ENCODE results near the gene EEA1. TPM values are rescaled to one million over a fixed set of nuclear protein-coding genes. Genes with fewer than 3 reads are reported as not detected.
"Not testable (repeated sequence)": the region's sequence is repeated elsewhere in the genome, so short reads cannot be mapped to it uniquely, and the experiment has no call there.

The EEA1 gene
- total RNA-seq, 2 donors from 2014 or later = 12.1 to 23.8 TPM

- H3K9me3 Mint-ChIP-seq = no peaks in the 10 kb centered on the region
- no peaks in the 10 kb centered on the region for H3K36me3 Mint-ChIP-seq
- no peak overlapping the region for H3K4me3 Mint-ChIP-seq
- no peak overlapping the region for H3K27ac Mint-ChIP-seq
- H3K27me3 Mint-ChIP-seq = peaks cover 2 to 6% of the 10 kb centered on the region in 2 donors
- H3K4me1 Mint-ChIP-seq (ENCODE audit: low read depth in 2 of 2) = peaks cover 10 to 12% of the 10 kb centered on the region in 2 donors
- DNase-seq (ENCODE audit: low spot score) = no peak
- no peak for ATAC-seq
Measured at GRCh38 chr12:92762773-92763172, 166.3 kb downstream of the EEA1 start.

- no peak for ATAC-seq
- DNase-seq (ENCODE audit: low spot score) = no peak
- Mint-ChIP-seq H3K27ac (no peak overlapping the region), H3K9me3 (no peaks in the 10 kb centered on the region), H3K4me3 (no peak overlapping the region), H3K36me3 (no peaks in the 10 kb centered on the region), H3K4me1 (ENCODE audit: low read depth in 2 of 2) (peaks cover 25 to 27% of the 10 kb centered on the region in 2 donors), H3K27me3 (peaks cover 2 to 6% of the 10 kb centered on the region in 2 donors)
Measured at GRCh38 chr12:92759634-92760268, 169.3 kb downstream of the EEA1 start.

- DNase-seq (ENCODE audit: low spot score) (no peak), ATAC-seq (peak; percentile 77 to 80)
- H3K27me3 Mint-ChIP-seq = peaks cover 2 to 6% of the 10 kb centered on the region in 2 donors
- peaks cover 25 to 26% of the 10 kb centered on the region in 2 donors for H3K4me1 Mint-ChIP-seq (ENCODE audit: low read depth in 2 of 2)
- H3K9me3 Mint-ChIP-seq = no peaks in the 10 kb centered on the region
- peak overlapping the region; percentile 23 to 35 for H3K27ac Mint-ChIP-seq
- no peaks in the 10 kb centered on the region for H3K36me3 Mint-ChIP-seq
- H3K4me3 Mint-ChIP-seq = peak overlapping the region; percentile 36
Measured at GRCh38 chr12:92757597-92758121, 171.4 kb downstream of the EEA1 start.

- H3K4me1 Mint-ChIP-seq (ENCODE audit: low read depth in 2 of 2) = peaks cover 25 to 26% of the 10 kb centered on the region in 2 donors
- DNase-seq (ENCODE audit: low spot score) (no peak), ATAC-seq (peak in 1 of 2 donors; percentile 32)
- H3K27ac Mint-ChIP-seq = peak overlapping the region; percentile 23 to 35
- H3K36me3 Mint-ChIP-seq = no peaks in the 10 kb centered on the region
- no peaks in the 10 kb centered on the region for H3K9me3 Mint-ChIP-seq
- peak overlapping the region; percentile 36 for H3K4me3 Mint-ChIP-seq
- peaks cover 2 to 6% of the 10 kb centered on the region in 2 donors for H3K27me3 Mint-ChIP-seq
Measured at GRCh38 chr12:92756898-92757596, 172.0 kb downstream of the EEA1 start.

GRCh38 chr12:92753976-92754885 lies 174.9 kb downstream of the EEA1 start:
- Mint-ChIP-seq H3K27ac (no peak overlapping the region), H3K9me3 (no peaks in the 10 kb centered on the region), H3K4me3 (no peak overlapping the region), H3K4me1 (ENCODE audit: low read depth in 2 of 2) (peaks cover 25 to 26% of the 10 kb centered on the region in 2 donors), H3K36me3 (no peaks in the 10 kb centered on the region), H3K27me3 (no peaks in the 10 kb centered on the region)
- DNase-seq (ENCODE audit: low spot score) = no peak
- no peak for ATAC-seq

GRCh38 chr12:92749691-92750090 lies 179.4 kb downstream of the EEA1 start:
- not testable (repeated sequence) for ATAC-seq; DNase-seq (ENCODE audit: low spot score); H3K4me1 Mint-ChIP-seq (ENCODE audit: low read depth in 2 of 2); H3K4me3 Mint-ChIP-seq; H3K27me3 Mint-ChIP-seq; H3K27ac Mint-ChIP-seq; H3K36me3 Mint-ChIP-seq; H3K9me3 Mint-ChIP-seq

GRCh38 chr12:92747151-92747550 lies 181.9 kb downstream of the EEA1 start:
- no peak for ATAC-seq
- H3K27me3 Mint-ChIP-seq = peaks cover 5 to 7% of the 10 kb centered on the region in 2 donors
- H3K9me3 Mint-ChIP-seq = no peaks in the 10 kb centered on the region
- no peak overlapping the region for H3K4me3 Mint-ChIP-seq
- H3K27ac Mint-ChIP-seq = no peak overlapping the region
- no peaks in the 10 kb centered on the region for H3K4me1 Mint-ChIP-seq (ENCODE audit: low read depth in 2 of 2)
- H3K36me3 Mint-ChIP-seq = no peaks in the 10 kb centered on the region
- DNase-seq (ENCODE audit: low spot score) = no peak

- Mint-ChIP-seq H3K27ac (no peak overlapping the region), H3K4me3 (no peak overlapping the region), H3K4me1 (ENCODE audit: low read depth in 2 of 2) (no peaks in the 10 kb centered on the region), H3K36me3 (no peaks in the 10 kb centered on the region), H3K9me3 (no peaks in the 10 kb centered on the region), H3K27me3 (peaks cover 5 to 8% of the 10 kb centered on the region in 2 donors)
- DNase-seq (ENCODE audit: low spot score) (no peak), ATAC-seq (no peak)
Measured at GRCh38 chr12:92745856-92746550, 183.1 kb downstream of the EEA1 start.

- H3K4me1 Mint-ChIP-seq (ENCODE audit: low read depth in 2 of 2) = no peaks in the 10 kb centered on the region
- H3K27ac Mint-ChIP-seq = no peak overlapping the region
- DNase-seq (ENCODE audit: low spot score) = no peak
- no peaks in the 10 kb centered on the region for H3K36me3 Mint-ChIP-seq
- ATAC-seq = no peak
- H3K4me3 Mint-ChIP-seq = no peak overlapping the region
- peaks cover 5 to 8% of the 10 kb centered on the region in 2 donors for H3K27me3 Mint-ChIP-seq
- H3K9me3 Mint-ChIP-seq = no peaks in the 10 kb centered on the region
Measured at GRCh38 chr12:92743026-92743425, 186.1 kb downstream of the EEA1 start.

- no peak overlapping the region for H3K27ac Mint-ChIP-seq
- no peak for DNase-seq (ENCODE audit: low spot score)
- H3K9me3 Mint-ChIP-seq = no peaks in the 10 kb centered on the region
- H3K36me3 Mint-ChIP-seq = no peaks in the 10 kb centered on the region
- H3K4me1 Mint-ChIP-seq (ENCODE audit: low read depth in 2 of 2) = no peaks in the 10 kb centered on the region
- peaks cover 5 to 6% of the 10 kb centered on the region in 2 donors for H3K27me3 Mint-ChIP-seq
- no peak overlapping the region for H3K4me3 Mint-ChIP-seq
- no peak for ATAC-seq
Measured at GRCh38 chr12:92740411-92740810, 188.7 kb downstream of the EEA1 start.

GRCh38 chr12:92739113-92739512 lies 190.0 kb downstream of the EEA1 start:
- peaks cover 11 to 16% of the 10 kb centered on the region in 2 donors for H3K27me3 Mint-ChIP-seq
- H3K36me3 Mint-ChIP-seq = no peaks in the 10 kb centered on the region
- DNase-seq (ENCODE audit: low spot score) = no peak
- no peaks in the 10 kb centered on the region for H3K4me1 Mint-ChIP-seq (ENCODE audit: low read depth in 2 of 2)
- no peak overlapping the region for H3K4me3 Mint-ChIP-seq
- no peak for ATAC-seq
- H3K27ac Mint-ChIP-seq = no peak overlapping the region
- no peaks in the 10 kb centered on the region for H3K9me3 Mint-ChIP-seq

GRCh38 chr12:92737855-92738850 lies 190.9 kb downstream of the EEA1 start:
- Mint-ChIP-seq H3K4me1 (ENCODE audit: low read depth in 2 of 2) (no peaks in the 10 kb centered on the region), H3K27me3 (peaks cover 13 to 15% of the 10 kb centered on the region in 2 donors), H3K9me3 (no peaks in the 10 kb centered on the region), H3K27ac (no peak overlapping the region), H3K4me3 (no peak overlapping the region), H3K36me3 (no peaks in the 10 kb centered on the region)
- ATAC-seq (no peak), DNase-seq (ENCODE audit: low spot score) (no peak)

Data from natural killer cell treated with Interleukin-12 subunit alpha and Interleukin-12 subunit beta and Interleukin-15 and Interleukin-18, amount 100 ng/mL, for 72 hours (primary cell).